Parathyroid adenoma (tissue), 2 donors: ENCODE data around the gene MACROH2A1.

ENCODE experiments used
- H2AFZ ChIP-seq: fragments of 300-600 bp; sonication (generic); one replicate; pipeline ENCODE4 v1.7.0; 2017; ENCODE audit warnings: antibody characterized with exemption, mild to moderate bottlenecking
- H3K27ac ChIP-seq: fragments of 300-600 bp; sonication (generic); one replicate; pipeline ENCODE4 v1.7.0; 2017
- H3K27me3 ChIP-seq: fragments of 300-600 bp; sonication (generic); one replicate; pipeline ENCODE4 v1.7.0; 2017; ENCODE audit warnings: low read length; ENCODE audit not compliant: control insufficient read depth, insufficient read depth
- H3K36me3 ChIP-seq: fragments of 300-600 bp; sonication (generic); one replicate; pipeline ENCODE4 v1.7.0; 2017; ENCODE audit warnings: low read length; ENCODE audit not compliant: control insufficient read depth, insufficient read depth
- H3K4me1 ChIP-seq: fragments of 300-600 bp; sonication (generic); one replicate; pipeline ENCODE4 v1.7.0; 2017; ENCODE audit warnings: control low read depth
- H3K4me2 ChIP-seq: fragments of 300-600 bp; sonication (generic); one replicate; pipeline ENCODE4 v1.7.0; 2017; ENCODE audit warnings: low read length
- H3K4me3 ChIP-seq: fragments of 300-600 bp; sonication (generic); one replicate; pipeline ENCODE4 v1.7.0; 2017; ENCODE audit warnings: low read depth, low read length
- H3K79me2 ChIP-seq: fragments of 300-600 bp; sonication (generic); one replicate; pipeline ENCODE4 v1.7.0; 2017; ENCODE audit warnings: control low read depth
- H3K9ac ChIP-seq: fragments of 300-600 bp; sonication (generic); one replicate; pipeline ENCODE4 v1.7.0; 2017; ENCODE audit warnings: mild to moderate bottlenecking
- H3K9me3 ChIP-seq: fragments of 300-600 bp; sonication (generic); one replicate; pipeline ENCODE4 v1.7.0; 2017; ENCODE audit warnings: low read length; ENCODE audit not compliant: control insufficient read depth
- CTCF ChIP-seq: fragments of 300-600 bp; sonication (generic); IDR thresholded peaks from one replicate; pipeline ENCODE4 v1.7.0; 2017; ENCODE audit warnings: antibody characterized with exemption, mild to moderate bottlenecking
- donor health status: primary hyperparathyroidism.

The MACROH2A1 gene

GRCh38 chr5:135437422-135437795, 38.4 kb upstream of the MACROH2A1 start:
- Histone ChIP-seq H3K4me2 (no peak overlapping the region), H3K4me3 (no peak overlapping the region), H3K9ac (no peak overlapping the region), H3K4me1 (no peaks in the 10 kb centered on the region), H3K36me3 (no peaks in the 10 kb centered on the region), H2AFZ (no peak overlapping the region), H3K27ac (no peak overlapping the region), H3K27me3 (no peaks in the 10 kb centered on the region), H3K79me2 (no peaks in the 10 kb centered on the region), H3K9me3 (no peaks in the 10 kb centered on the region)
- TF ChIP-seq CTCF = no peak

- Histone ChIP-seq H2AFZ (no peak overlapping the region), H3K27ac (no peak overlapping the region), H3K9me3 (no peaks in the 10 kb centered on the region), H3K4me1 (no peaks in the 10 kb centered on the region), H3K36me3 (no peaks in the 10 kb centered on the region), H3K4me2 (no peak overlapping the region), H3K79me2 (no peaks in the 10 kb centered on the region), H3K9ac (no peak overlapping the region), H3K27me3 (no peaks in the 10 kb centered on the region), H3K4me3 (no peak overlapping the region)
- no peak for TF ChIP-seq CTCF
Measured at GRCh38 chr5:135436951-135437418, 38.0 kb upstream of the MACROH2A1 start.

- no peaks in the 10 kb centered on the region for H3K36me3 ChIP-seq
- no peak overlapping the region for H3K4me2 ChIP-seq
- no peaks in the 10 kb centered on the region for H3K4me1 ChIP-seq
- no peaks in the 10 kb centered on the region for H3K27me3 ChIP-seq
- H2AFZ ChIP-seq = no peak overlapping the region
- TF ChIP-seq CTCF = no peak
- no peak overlapping the region for H3K27ac ChIP-seq
- no peak overlapping the region for H3K4me3 ChIP-seq
- no peaks in the 10 kb centered on the region for H3K9me3 ChIP-seq
- no peak overlapping the region for H3K9ac ChIP-seq
- H3K79me2 ChIP-seq = no peaks in the 10 kb centered on the region
Measured at GRCh38 chr5:135435467-135436330, 36.7 kb upstream of the MACROH2A1 start.

- Histone ChIP-seq H3K4me3 (no peak overlapping the region), H3K27ac (no peak overlapping the region), H3K79me2 (no peaks in the 10 kb centered on the region), H3K36me3 (no peaks in the 10 kb centered on the region), H3K4me2 (no peak overlapping the region), H3K27me3 (no peaks in the 10 kb centered on the region), H2AFZ (no peak overlapping the region), H3K9me3 (no peaks in the 10 kb centered on the region), H3K9ac (no peak overlapping the region), H3K4me1 (no peaks in the 10 kb centered on the region)
- no peak for TF ChIP-seq CTCF
Measured at GRCh38 chr5:135434591-135435466, 35.8 kb upstream of the MACROH2A1 start.
